HEK293T (cell line): ENCODE measurements around the gene SNU13.
"Not testable (repeated sequence)": the region's sequence is repeated elsewhere in the genome, so short reads cannot be mapped to it uniquely, and the experiment has no call there.

ENCODE experiments used
- CTCF ChIA-PET: fragments of 350-600 bp; formaldehyde crosslinking; extraction: SDS; loops from one replicate; lab custom pipeline; 2021; ENCODE audit warnings: antibody characterized with exemption, inconsistent platforms; lab: Yijun Ruan, JAX
- POLR2A ChIA-PET: fragments of 350-600 bp; formaldehyde crosslinking; extraction: SDS; loops from one replicate; lab custom pipeline; 2020; ENCODE audit warnings: antibody characterized with exemption, inconsistent platforms; lab: Yijun Ruan, JAX
- DNase-seq: peaks from one replicate; pipeline ENCODE4 v3.0.0; 2012; ENCODE audit warnings: mixed read lengths; ENCODE audit errors: extremely low spot score
- ARNT ChIP-seq: fragments of 450-650 bp; IDR thresholded peaks from 2 replicates; pipeline ENCODE4 v1.6.1; 2017; ENCODE audit warnings: mild to moderate bottlenecking
- BHLHE40 ChIP-seq: fragments of 450-650 bp; IDR thresholded peaks from 2 replicates; pipeline ENCODE4 v1.6.1; 2016; ENCODE audit warnings: mild to moderate bottlenecking, moderate library complexity, borderline replicate concordance
- CTBP1 ChIP-seq: fragments of 450-650 bp; IDR thresholded peaks from 2 replicates; pipeline ENCODE4 v1.6.1; 2016; ENCODE audit warnings: borderline replicate concordance
- ELF4 ChIP-seq: fragments of 450-650 bp; IDR thresholded peaks from 2 replicates; pipeline ENCODE4 v1.6.1; 2017; ENCODE audit warnings: antibody characterized with exemption
- FOXA1 ChIP-seq: fragments of 450-650 bp; IDR thresholded peaks from 2 replicates; pipeline ENCODE4 v1.6.1; 2016; ENCODE audit warnings: mild to moderate bottlenecking
- FOXK2 ChIP-seq: fragments of 450-650 bp; IDR thresholded peaks from 2 replicates; pipeline ENCODE4 v1.6.1; 2016; ENCODE audit warnings: mild to moderate bottlenecking
- FOXM1 ChIP-seq: fragments of 450-650 bp; IDR thresholded peaks from 2 replicates; pipeline ENCODE4 v1.6.1; 2017; ENCODE audit warnings: mild to moderate bottlenecking, borderline replicate concordance
- HDGF ChIP-seq: fragments of 450-650 bp; IDR thresholded peaks from 2 replicates; pipeline ENCODE4 v1.6.1; 2017; ENCODE audit warnings: antibody characterized with exemption, borderline replicate concordance
- L3MBTL2 ChIP-seq: fragments of 450-650 bp; conservative IDR thresholded peaks from 2 replicates; pipeline ENCODE4 v1.6.1; 2016; ENCODE audit warnings: mild to moderate bottlenecking
- LEF1 ChIP-seq: fragments of 450-650 bp; IDR thresholded peaks from 2 replicates; pipeline ENCODE4 v1.6.1; 2017; ENCODE audit warnings: mild to moderate bottlenecking, borderline replicate concordance
- NFRKB ChIP-seq: fragments of 450-650 bp; IDR thresholded peaks from 2 replicates; pipeline ENCODE4 v1.6.1; 2016; ENCODE audit warnings: mild to moderate bottlenecking, moderate library complexity
- PKNOX1 ChIP-seq: fragments of 450-650 bp; IDR thresholded peaks from 2 replicates; pipeline ENCODE4 v1.6.1; 2016
- SP1 ChIP-seq: fragments of 450-650 bp; IDR thresholded peaks from 2 replicates; pipeline ENCODE4 v1.6.1; 2017
- SUZ12 ChIP-seq: fragments of 450-650 bp; IDR thresholded peaks from 2 replicates; pipeline ENCODE4 v1.6.1; 2016; ENCODE audit warnings: mild to moderate bottlenecking
- TARDBP ChIP-seq: fragments of 450-650 bp; IDR thresholded peaks from 2 replicates; pipeline ENCODE4 v1.6.1; 2016
- ZNF384 ChIP-seq: fragments of 450-650 bp; IDR thresholded peaks from 2 replicates; pipeline ENCODE4 v1.6.1; 2016

SNU13 gene

GRCh38 chr22:41642331-41643110 lies 46.1 kb downstream of the SNU13 start:
- ChIA-PET POLR2A (no interaction called here), CTCF (no interaction called here)
- no peak for TF ChIP-seq ARNT
- DNase-seq = no peak

- CTCF ChIA-PET = no interaction called here
- TF ChIP-seq PKNOX1 = no peak
- TF ChIP-seq ARNT = no peak
- no peak for TF ChIP-seq BHLHE40
- no peak for TF ChIP-seq NFRKB
- no peak for TF ChIP-seq L3MBTL2
- no peak for TF ChIP-seq LEF1
- no peak for TF ChIP-seq HDGF
- TF ChIP-seq FOXK2 = no peak
- no peak for TF ChIP-seq ZNF384
- no peak for TF ChIP-seq ELF4
- TF ChIP-seq SUZ12 = no peak
- DNase-seq = no peak
- POLR2A ChIA-PET = no interaction called here
These were observed 46.8 kb downstream of the SNU13 start for GRCh38 chr22:41641854-41642253.

GRCh38 chr22:41638748-41639147 lies 49.9 kb downstream of the SNU13 start:
- CTCF ChIA-PET = no interaction called here

GRCh38 chr22:41638124-41638523 lies 50.5 kb downstream of the SNU13 start:
- CTCF ChIA-PET = no interaction called here
- no peak for TF ChIP-seq NFRKB
- no peak for TF ChIP-seq ARNT
- no peak for TF ChIP-seq TARDBP
- TF ChIP-seq FOXA1 = no peak
- DNase-seq = no peak
- POLR2A ChIA-PET = interaction anchor here (1.5 to 2.2 kb wide), 2 partner anchors 17 to 29 kb away, joined by 6 to 9 read pairs; partner anchors contain the start of genes DESI1 and XRCC6

More at GRCh38 chr22:41638748-41639147, 49.9 kb downstream of the SNU13 start:
- no peak for DNase-seq
- no peak for TF ChIP-seq ELF4
- TF ChIP-seq SP1 = no peak
- TF ChIP-seq LEF1 = no peak
- no peak for TF ChIP-seq PKNOX1
- TF ChIP-seq L3MBTL2 = no peak
- TF ChIP-seq HDGF = no peak
- no peak for TF ChIP-seq ARNT
- TF ChIP-seq FOXA1 = no peak
- no peak for TF ChIP-seq CTBP1
- no peak for TF ChIP-seq FOXM1
- no peak for TF ChIP-seq ZNF384
- no peak for TF ChIP-seq TARDBP
- TF ChIP-seq FOXK2 = no peak
- TF ChIP-seq BHLHE40 = no peak
- TF ChIP-seq NFRKB = no peak
- no peak for TF ChIP-seq SUZ12
- POLR2A ChIA-PET = interaction anchor here (1.0 to 2.2 kb wide), 3 partner anchors 18 to 49 kb away, joined by 3 to 9 read pairs (median 6); partner anchors contain the start of genes DESI1, PMM1 and XRCC6

GRCh38 chr22:41637623-41638022 lies 51.0 kb downstream of the SNU13 start:
- CTCF ChIA-PET, DNase-seq: not testable (repeated sequence)
- POLR2A ChIA-PET = interaction anchor here (2.1 to 2.2 kb wide), 2 partner anchors 17 to 29 kb away, joined by 8 to 9 read pairs; partner anchors contain the start of genes DESI1 and XRCC6

GRCh38 chr22:41636467-41636866 lies 52.2 kb downstream of the SNU13 start:
- TF ChIP-seq ZNF384 = no peak
- no peak for TF ChIP-seq TARDBP
- TF ChIP-seq SP1 = no peak
- TF ChIP-seq ARNT = no peak
- TF ChIP-seq BHLHE40 = no peak
- no peak for TF ChIP-seq HDGF
- TF ChIP-seq NFRKB = no peak
- TF ChIP-seq SUZ12 = no peak
- TF ChIP-seq L3MBTL2 = no peak
- TF ChIP-seq CTBP1 = no peak
- no peak for TF ChIP-seq ELF4
- no peak for TF ChIP-seq FOXK2
- TF ChIP-seq FOXA1 = no peak
- TF ChIP-seq FOXM1 = no peak
- no peak for TF ChIP-seq LEF1
- no peak for DNase-seq
- ChIA-PET POLR2A (interaction anchor here (2.1 kb wide), 1 partner anchor 16 kb away, joined by 8 read pairs; the partner anchor contains the start of genes DESI1 and XRCC6), CTCF (no interaction called here)

GRCh38 chr22:41634610-41635009 lies 54.1 kb downstream of the SNU13 start:
- CTCF ChIA-PET, DNase-seq: not testable (repeated sequence)
- POLR2A ChIA-PET = interaction anchor here (2.1 kb wide), 1 partner anchor 13 kb away, joined by 15 read pairs; the partner anchor contains the start of gene XRCC6

- POLR2A ChIA-PET = interaction anchor here (1.0 kb wide), 1 partner anchor 11 kb away, joined by 3 read pairs; the partner anchor contains the start of genes DESI1 and XRCC6
- DNase-seq, CTCF ChIA-PET: not testable (repeated sequence)
These were observed 57.1 kb downstream of the SNU13 start for GRCh38 chr22:41631615-41632014.

GRCh38 chr22:41631115-41631514 lies 57.6 kb downstream of the SNU13 start:
- CTCF ChIA-PET, POLR2A ChIA-PET, DNase-seq: not testable (repeated sequence)
